Stimulated activated CD4-positive, alpha-beta T cell treated with anti-CD3 and anti-CD28 coated beads, Interleukin-1b, Interleukin-23, amount 100 ng/mL, for 4 hours (primary cell): ENCODE data around the gene SLC31A1.
A peak's percentile ranks its signal among the peaks of the same experiment; 100 is the strongest.

ENCODE experiments used
- DNase-seq, 2 donors: peaks; one replicate each; pipeline ENCODE4 v3.0.0-alpha.2; 2020; ENCODE audit warnings: low read depth in 2 of 2

The SLC31A1 gene

DNA sequence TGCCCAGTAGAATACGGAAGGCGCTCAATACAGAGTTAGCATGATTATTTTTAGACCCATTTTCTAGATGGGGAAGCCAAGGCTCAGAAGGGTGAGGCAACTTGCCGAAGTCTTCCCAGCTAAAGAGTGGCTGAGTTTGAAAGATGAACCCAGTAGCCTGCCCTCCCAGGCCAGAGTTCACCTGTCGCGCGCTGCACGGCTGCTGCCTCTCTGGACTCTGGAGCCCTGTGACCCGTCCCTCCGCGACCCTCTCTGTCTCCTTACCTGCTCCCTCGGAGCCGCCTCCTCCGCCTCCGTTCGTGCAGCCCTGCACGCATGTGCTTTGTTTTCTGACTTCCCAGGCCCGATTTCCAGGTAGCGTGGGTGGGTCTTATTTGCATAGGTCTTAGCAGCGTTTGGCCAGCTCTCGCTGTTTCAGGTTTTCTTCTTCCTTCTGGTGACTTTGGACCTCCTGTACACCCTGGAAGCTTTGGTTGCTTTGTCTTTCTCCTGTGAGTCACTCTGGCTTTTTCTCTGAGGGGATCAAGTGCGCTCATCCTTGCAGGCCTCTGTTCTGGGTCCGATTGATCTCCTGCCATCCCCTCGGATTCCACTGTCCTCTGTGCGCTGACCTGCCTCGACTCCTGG is 81.6 kb downstream of the SLC31A1 start, which contains the start of gene RNF183:
TSS of gene RNF183 (minus strand) at position 585 of the 627 bp plus-strand sequence. CDS start 5,192 bp downstream, outside the sequence.
- no peak for DNase-seq

DNA sequence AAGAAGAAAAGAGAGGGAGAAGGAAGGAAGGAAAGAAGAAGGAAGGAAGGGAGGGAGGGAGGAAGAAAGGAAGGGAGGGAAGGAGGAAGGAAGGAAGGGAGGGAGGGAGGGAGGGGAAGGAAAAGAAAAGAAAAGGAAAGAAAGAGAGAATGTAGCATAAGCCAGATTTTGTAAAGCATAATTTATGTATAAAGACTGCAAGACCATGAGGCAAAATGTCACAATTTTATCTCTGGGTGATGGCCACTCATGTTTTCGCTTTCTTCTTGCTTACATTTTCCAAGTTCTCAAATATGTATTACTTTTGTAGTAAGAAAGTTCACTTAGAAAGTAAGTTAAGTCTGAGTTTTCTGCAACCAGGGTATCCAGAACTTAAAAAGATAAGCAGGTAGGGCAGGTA is 85.2 kb downstream of the SLC31A1 start:
- DNase-seq, result no peak

DNA sequence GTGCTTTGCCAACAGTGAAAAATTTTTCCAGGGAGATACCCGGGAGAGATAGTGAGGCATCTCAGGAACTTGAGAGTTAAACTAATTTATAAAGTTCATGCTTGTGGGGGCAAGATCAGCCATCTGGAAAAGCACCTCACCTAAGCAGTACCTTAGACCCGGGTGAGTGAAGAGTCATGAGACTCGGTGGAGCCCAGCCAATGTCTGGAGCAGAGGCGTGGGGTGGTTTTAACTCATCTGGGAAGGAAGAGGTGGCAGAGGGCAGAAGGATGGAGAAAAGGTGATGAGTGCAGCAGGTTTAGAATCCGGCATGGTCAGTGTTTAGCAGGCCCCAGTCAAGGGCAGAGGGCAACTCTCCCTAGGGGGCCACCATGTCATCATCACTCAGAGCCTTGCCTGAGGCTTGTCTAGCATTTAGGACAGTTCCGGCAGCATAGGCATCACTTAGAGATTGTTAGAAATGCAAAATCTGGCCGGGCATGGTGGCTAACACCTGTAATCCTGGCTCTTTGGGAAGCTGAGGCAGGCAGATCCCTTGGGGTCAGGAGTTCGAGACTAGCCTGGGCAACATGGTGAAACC is 86.1 kb downstream of the SLC31A1 start:
- no peak for DNase-seq

DNA sequence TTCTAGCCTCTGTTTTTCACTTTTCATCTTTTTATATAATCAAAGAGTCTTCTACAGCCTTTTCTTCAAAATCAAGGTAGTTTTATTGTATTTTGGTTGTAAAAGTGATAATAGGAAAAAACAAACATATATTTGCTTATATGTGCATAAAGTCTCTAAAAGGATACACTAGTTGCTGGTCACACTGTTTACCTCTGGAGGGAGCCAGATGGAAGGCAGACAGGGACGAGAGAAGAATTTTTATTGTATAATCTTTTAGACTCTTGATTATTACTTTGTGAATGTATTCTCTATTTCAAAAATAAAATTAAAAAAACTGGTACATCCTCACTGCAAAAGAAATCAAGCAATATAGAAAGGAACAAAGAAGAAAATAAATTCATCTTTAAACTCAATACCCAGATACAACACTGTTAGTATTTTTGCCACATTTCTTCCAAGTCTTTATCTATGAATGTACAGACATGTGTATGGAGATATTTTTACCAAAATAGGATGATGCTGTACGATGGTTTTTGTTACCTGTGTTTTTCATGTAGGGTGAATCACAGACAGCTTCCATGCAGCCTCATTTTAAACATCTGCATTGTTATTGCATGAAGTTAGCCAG is 88.0 kb downstream of the SLC31A1 start:
- peak in 1 of 2 donors; percentile 2 for DNase-seq

DNA sequence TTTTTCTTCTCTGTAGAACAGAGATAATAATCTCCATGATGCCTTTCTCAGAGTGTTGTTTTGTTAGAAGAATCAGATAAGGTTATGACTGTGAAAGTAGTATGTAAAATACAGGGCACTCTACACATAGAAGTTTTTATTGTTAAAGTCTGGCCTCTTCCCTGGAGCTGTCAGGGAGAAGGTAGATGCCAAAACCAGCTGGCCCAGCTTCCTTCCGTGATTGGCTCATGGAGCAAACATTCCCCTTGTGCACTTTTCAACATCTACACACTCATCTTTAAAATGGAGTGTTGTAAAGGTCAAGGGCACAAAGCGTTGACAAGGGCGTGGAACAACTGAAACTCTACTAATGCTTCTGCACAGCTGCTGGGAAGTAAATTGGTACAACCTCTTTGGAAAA is 89.2 kb downstream of the SLC31A1 start:
- no peak for DNase-seq

DNA sequence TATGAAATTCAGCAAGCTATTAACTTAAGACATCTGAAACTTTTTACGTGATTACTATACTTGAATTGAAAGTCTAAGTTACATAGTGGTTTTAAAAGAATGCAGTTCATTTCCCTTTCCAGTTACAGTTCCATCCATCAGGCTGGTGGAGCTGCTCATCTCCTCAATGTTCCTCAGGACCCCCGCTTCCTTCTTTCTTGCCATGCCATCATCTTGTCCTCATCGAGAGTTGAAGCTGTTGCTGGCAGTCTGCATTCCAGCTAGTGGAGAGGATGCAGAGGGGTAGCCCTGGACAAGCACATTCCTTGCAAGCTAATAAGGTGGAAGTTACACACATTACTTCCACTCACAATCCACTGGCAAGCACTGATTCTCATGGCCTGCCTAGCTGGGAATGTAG is 90.6 kb downstream of the SLC31A1 start:
- DNase-seq, result no peak

DNA sequence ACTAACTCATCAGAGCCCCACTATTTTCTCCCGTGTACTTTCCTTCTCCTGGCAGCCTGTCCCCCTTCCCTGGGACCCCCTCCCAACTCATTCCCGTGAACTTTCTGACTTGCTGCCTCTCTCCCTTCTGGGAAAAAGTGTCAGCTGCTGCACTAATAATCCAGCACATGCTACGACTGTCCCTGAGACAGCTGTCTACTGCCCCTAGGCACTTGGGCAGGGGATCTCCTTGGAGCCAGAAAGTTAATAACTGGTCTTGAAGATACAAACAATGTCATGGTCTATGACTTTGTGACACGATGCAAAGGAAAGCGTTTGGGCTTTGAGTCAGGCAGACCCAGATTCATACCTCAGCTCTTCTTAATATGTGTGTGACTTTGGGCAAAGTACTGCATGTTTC is 91.9 kb downstream of the SLC31A1 start:
- no peak for DNase-seq
